ENCODE results near the gene MNT. TPM values are rescaled to one million over a fixed set of nuclear protein-coding genes. Genes with fewer than 3 reads are reported as not detected.
A peak's percentile ranks its signal among the peaks of the same experiment; 100 is the strongest.
"Not testable (repeated sequence)": the region's sequence is repeated elsewhere in the genome, so short reads cannot be mapped to it uniquely, and the experiment has no call there.

Gene MNT
- total RNA-seq (2014; rRNA removed; shearing (Covaris generic)): 2.4 and 3.2 TPM in 2 replicates

- in situ Hi-C loops (cut with HindIII; ENCODE audit: low sequenced_read_pairs): no loop called here
- peak; percentile 92 for DNase-seq (ENCODE audit: low spot score)
Observed at GRCh38 chr17:2400877-2401425, at the start of gene MNT. Gene MNT, minus strand, starts transcription at chr17:2401060. Its CDS starts 348 bp downstream, at chr17:2400712.

GRCh38 chr17:2450016-2450650 is 49.3 kb upstream of the MNT start:
- in situ Hi-C loops (cut with HindIII; ENCODE audit: low sequenced_read_pairs): no loop called here
- peak; percentile 73 for DNase-seq (ENCODE audit: low spot score)

- in situ Hi-C loops (cut with HindIII; ENCODE audit: low sequenced_read_pairs): no loop called here
- peak; percentile 86 for DNase-seq (ENCODE audit: low spot score)
Observed at GRCh38 chr17:2449486-2449885, 48.6 kb upstream of the MNT start.

GRCh38 chr17:2447479-2447878 is 46.6 kb upstream of the MNT start:
- DNase-seq (ENCODE audit: low spot score); in situ Hi-C loops (cut with HindIII; ENCODE audit: low sequenced_read_pairs): not testable (repeated sequence)

- in situ Hi-C loops (cut with HindIII; ENCODE audit: low sequenced_read_pairs): no loop called here
Observed at GRCh38 chr17:2445638-2446037, 44.8 kb upstream of the MNT start.

GRCh38 chr17:2444382-2444781 is 43.5 kb upstream of the MNT start:
- in situ Hi-C loops (cut with HindIII; ENCODE audit: low sequenced_read_pairs): no loop called here
- no peak for DNase-seq (ENCODE audit: low spot score)

More at GRCh38 chr17:2445638-2446037, 44.8 kb upstream of the MNT start:
- DNase-seq (ENCODE audit: low spot score): no peak

- no peak for DNase-seq (ENCODE audit: low spot score)
- in situ Hi-C loops (cut with HindIII; ENCODE audit: low sequenced_read_pairs): no loop called here
Observed at GRCh38 chr17:2442166-2442565, 41.3 kb upstream of the MNT start.

- in situ Hi-C loops (cut with HindIII; ENCODE audit: low sequenced_read_pairs): no loop called here
- no peak for DNase-seq (ENCODE audit: low spot score)
Observed at GRCh38 chr17:2440930-2441329, 40.1 kb upstream of the MNT start.

GRCh38 chr17:2439997-2440396 is 39.1 kb upstream of the MNT start:
- in situ Hi-C loops (cut with HindIII; ENCODE audit: low sequenced_read_pairs); DNase-seq (ENCODE audit: low spot score): not testable (repeated sequence)

GRCh38 chr17:2438823-2439222 is 38.0 kb upstream of the MNT start:
- DNase-seq (ENCODE audit: low spot score): no peak
- in situ Hi-C loops (cut with HindIII; ENCODE audit: low sequenced_read_pairs): no loop called here

GRCh38 chr17:2436316-2436905 is 35.6 kb upstream of the MNT start:
- DNase-seq (ENCODE audit: low spot score): no peak
- in situ Hi-C loops (cut with HindIII; ENCODE audit: low sequenced_read_pairs): no loop called here

- in situ Hi-C loops (cut with HindIII; ENCODE audit: low sequenced_read_pairs): no loop called here
- peak; percentile 54 for DNase-seq (ENCODE audit: low spot score)
Observed at GRCh38 chr17:2435862-2436261, 35.0 kb upstream of the MNT start.

GRCh38 chr17:2435181-2435741 is 34.4 kb upstream of the MNT start:
- DNase-seq (ENCODE audit: low spot score): peak; percentile 73
- in situ Hi-C loops (cut with HindIII; ENCODE audit: low sequenced_read_pairs): no loop called here

GRCh38 chr17:2433696-2434095 is 32.8 kb upstream of the MNT start:
- DNase-seq (ENCODE audit: low spot score): no peak
- in situ Hi-C loops (cut with HindIII; ENCODE audit: low sequenced_read_pairs): no loop called here

GRCh38 chr17:2427910-2428309 is 27.1 kb upstream of the MNT start:
- in situ Hi-C loops (cut with HindIII; ENCODE audit: low sequenced_read_pairs): no loop called here
- DNase-seq (ENCODE audit: low spot score): no peak

GRCh38 chr17:2427215-2427614 is 26.4 kb upstream of the MNT start:
- in situ Hi-C loops (cut with HindIII; ENCODE audit: low sequenced_read_pairs): no loop called here
- DNase-seq (ENCODE audit: low spot score): no peak

GRCh38 chr17:2423271-2423670 is 22.4 kb upstream of the MNT start:
- DNase-seq (ENCODE audit: low spot score): no peak
- in situ Hi-C loops (cut with HindIII; ENCODE audit: low sequenced_read_pairs): no loop called here

- in situ Hi-C loops (cut with HindIII; ENCODE audit: low sequenced_read_pairs): no loop called here
- peak; percentile 66 for DNase-seq (ENCODE audit: low spot score)
Observed at GRCh38 chr17:2421315-2422147, 20.7 kb upstream of the MNT start.

- DNase-seq (ENCODE audit: low spot score): no peak
- in situ Hi-C loops (cut with HindIII; ENCODE audit: low sequenced_read_pairs): no loop called here
Observed at GRCh38 chr17:2420176-2420575, 19.3 kb upstream of the MNT start.

GRCh38 chr17:2419486-2419885 is 18.6 kb upstream of the MNT start:
- in situ Hi-C loops (cut with HindIII; ENCODE audit: low sequenced_read_pairs): no loop called here
- DNase-seq (ENCODE audit: low spot score): no peak

Measured in G401 (cell line).